HG02973 (cell line): Measurements from ENCODE around the gene HOXA13.

ENCODE experiments used
- ATAC-seq: cut with Tn5 transposase; IDR thresholded peaks from one replicate; pipeline ENCODE4 v1.9.1; 2021; ENCODE audit warnings: moderate library complexity; ENCODE audit not compliant: unreplicated experiment

Gene HOXA13

DNA sequence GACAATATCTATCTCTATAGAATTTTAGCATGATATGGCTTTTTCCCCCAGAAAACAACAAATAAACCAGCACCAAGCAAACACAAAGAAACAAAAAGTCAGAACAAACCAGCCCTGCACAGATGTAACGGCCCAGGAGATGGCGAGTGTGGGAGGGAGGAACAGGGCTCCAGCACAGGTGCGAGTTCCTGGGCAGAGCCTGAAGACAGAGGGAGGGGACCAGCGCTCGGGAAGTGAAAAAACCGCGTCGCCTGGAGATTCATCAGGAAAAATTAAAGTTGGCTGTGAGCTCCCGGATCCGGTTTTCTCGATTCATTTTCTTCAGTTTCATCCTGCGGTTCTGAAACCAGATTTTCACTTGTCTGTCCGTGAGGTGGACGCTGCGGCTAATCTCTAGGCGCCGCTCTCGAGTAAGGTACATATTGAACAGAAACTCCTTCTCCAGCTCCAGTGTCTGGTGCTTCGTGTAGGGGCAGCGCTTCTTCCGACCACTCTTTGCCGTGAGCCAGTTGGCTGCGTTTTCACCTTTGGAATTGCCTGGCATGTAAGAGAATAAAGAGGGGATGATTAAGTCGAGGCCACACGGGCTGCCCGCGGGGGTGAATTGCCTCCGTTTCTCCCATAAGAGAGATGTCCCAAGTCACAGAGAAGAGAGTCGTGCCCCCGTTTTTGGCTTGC lies 28.1 kb downstream of the HOXA13 start:
- no peak for ATAC-seq

- ATAC-seq: no peak
These were observed 28.6 kb downstream of the HOXA13 start for GRCh38 chr7:27171325-27171636.

- no peak for ATAC-seq
These were observed 29.2 kb downstream of the HOXA13 start for GRCh38 chr7:27170426-27171324.

DNA sequence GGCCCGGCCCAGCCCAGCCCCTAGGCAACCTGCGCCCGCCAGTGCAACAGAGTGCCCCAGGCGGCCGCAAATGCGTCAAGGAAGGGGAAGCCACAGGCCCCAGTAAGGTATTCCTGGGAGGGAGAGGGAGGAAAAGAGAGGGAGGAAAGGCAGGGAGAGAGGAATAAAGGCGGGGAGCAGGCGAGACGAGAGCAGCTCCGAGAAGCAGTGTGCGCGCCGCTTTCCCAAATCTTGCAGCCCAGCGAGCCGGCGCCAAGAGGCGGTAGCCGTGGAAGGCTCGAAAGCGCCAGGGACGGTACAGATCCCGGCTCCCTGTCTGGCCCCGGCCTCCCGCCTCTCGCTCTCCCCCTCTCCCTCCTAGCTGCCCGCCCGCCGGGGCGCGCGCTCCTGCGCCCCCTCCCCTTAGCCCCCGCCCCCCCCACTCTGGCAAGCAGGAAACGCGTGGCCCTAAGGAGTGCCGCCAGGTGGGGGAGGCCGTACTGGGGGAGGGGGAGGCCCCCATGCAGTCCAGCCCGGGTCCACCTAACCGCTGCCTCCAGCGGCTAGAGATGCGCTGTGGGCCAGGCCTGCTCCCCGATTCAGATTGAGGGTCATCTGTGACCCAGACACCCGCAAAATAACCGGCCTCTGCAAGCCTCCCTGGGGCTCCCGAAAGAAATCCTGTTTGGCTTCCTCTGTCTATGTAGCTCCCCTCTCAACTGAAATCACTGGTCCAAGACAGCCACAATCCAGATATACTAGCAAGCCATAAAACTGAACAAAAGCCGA lies 30.0 kb downstream of the HOXA13 start:
- no peak for ATAC-seq

GRCh38 chr7:27168265-27168947 lies 31.5 kb downstream of the HOXA13 start:
- no peak for ATAC-seq

DNA sequence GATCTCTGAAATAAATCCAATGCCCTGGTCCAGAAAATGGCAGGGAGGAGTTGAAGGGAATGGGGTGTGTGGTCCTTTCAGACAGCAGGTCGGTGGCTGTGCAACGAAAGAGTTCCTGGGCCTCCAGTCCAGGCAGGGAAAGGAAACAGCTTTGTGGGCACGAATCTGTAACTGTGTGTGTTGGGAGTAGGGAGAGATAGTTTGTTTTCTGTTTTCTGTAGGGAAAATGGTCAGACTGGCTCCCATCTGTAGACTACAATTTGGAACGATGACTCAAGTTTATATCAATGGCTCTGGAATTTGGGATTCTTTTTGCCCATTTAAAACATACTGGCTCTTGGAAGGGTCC lies 32.0 kb downstream of the HOXA13 start:
- no peak for ATAC-seq

GRCh38 chr7:27166531-27167505 lies 33.1 kb downstream of the HOXA13 start:
- ATAC-seq: no peak

DNA sequence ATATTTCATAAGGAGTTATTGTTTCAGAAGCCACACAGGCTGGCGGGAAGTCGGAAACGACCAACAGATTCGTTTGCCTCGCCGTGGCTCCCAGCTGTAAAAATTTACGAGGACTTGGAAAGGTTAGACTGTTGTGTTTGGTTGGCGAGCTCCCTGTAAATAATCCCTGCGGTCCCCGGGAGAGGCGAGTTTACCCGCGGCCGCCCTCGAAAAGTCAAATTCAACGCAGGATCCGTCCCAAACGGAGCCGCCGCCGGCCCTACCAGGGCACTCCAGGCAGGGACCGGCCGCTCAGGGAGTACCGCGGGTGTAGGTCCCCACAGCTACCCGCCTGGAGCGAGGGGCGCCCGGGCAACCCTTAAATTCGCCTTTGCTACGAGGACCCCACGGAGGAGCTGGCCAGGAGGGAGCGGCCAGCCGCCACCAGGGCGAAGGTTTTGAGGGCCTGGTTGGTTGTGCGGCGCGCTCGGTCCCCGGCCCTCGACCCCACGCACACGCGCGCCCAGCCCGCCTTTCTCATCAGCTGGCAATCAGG lies 33.8 kb downstream of the HOXA13 start:
- no peak for ATAC-seq

GRCh38 chr7:27165089-27165995 lies 34.5 kb downstream of the HOXA13 start, which contains the start of gene HOXA9:
Gene HOXA9, minus strand, starts transcription at chr7:27165537. Its CDS starts 80 bp downstream, at chr7:27165457.
- ATAC-seq: no peak

DNA sequence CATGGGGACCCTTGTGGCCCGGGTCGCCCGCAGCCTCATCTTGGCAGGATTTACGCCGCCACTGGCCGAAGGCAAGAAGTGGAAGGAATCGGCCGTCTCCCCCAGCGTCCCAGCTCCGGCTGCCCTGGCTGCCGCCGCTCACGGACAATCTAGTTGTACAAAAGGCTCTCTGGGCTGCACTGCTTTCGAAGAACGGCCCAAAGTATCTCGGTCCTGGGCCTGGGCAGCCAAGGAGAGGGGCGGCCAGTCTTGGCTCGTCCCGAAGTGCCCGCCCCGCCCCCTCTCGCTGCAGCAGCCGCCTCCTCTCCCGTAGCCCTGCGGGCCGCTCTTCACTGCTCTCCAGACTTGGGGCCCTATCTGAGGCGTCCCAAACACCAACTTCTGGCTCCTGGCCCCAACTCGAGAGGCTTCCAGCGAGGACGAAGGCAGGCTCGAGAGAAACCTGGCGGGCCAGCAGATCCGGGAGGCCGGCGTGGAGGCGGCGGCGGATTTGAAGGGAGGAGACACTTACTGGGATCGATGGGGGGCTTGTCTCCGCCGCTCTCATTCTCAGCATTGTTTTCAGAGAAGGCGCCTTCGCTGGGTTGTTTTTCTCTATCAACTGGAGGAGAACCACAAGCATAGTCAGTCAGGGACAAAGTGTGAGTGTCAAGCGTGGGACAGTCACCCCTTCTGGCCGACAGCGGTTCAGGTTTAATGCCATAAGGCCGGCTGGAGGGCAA lies 35.4 kb downstream of the HOXA13 start:
- no peak for ATAC-seq

DNA sequence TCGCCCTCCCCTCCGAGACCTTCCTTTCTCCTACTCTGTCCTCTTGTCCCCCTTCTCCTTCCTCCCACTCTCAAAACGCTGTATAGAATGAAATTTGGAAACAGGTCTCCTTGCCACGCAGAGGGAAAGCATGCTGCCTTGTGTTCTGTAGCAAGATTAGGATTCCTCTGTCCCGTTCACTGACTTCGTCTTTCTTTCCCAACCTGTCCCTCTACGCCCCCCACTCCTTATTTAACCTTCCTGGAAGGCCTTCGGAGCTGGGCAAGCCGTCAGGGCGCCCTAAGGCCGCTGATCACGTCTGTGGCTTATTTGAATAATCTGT lies 35.9 kb downstream of the HOXA13 start:
- no peak for ATAC-seq

DNA sequence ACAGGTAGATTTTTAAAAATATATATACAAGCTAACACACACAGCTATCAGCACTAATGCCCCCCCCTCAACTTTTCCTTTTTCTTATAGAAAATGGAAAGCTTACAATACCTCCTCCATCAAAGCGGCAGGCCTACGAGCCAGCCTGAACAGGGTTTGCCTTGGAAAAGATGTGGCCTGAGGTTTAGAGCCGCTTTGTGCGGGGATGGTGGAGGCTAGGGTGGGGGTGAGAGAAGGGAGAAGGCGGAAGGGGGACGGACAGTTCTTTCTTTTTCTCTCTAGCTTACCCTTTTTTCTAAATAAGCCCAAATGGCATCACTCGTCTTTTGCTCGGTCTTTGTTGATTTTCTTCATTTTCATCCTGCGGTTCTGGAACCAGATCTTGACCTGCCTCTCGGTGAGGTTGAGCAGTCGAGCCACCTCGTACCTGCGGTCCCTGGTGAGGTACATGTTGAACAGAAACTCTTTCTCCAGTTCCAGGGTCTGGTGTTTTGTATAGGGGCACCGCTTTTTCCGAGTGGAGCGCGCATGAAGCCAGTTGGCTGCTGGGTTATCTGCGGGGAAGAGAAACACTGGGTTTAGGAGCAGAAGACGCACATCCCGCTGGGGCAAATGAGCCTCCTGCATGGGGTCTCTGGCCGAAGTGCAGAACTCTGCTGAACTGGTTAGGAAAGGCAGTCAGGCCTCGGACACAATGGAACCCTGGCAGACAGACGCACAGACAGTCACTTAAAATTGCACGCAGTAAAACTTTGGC lies 36.4 kb downstream of the HOXA13 start:
- ATAC-seq: no peak

GRCh38 chr7:27162561-27163287 lies 37.2 kb downstream of the HOXA13 start:
- ATAC-seq: no peak

- no peak for ATAC-seq
These were observed 38.0 kb downstream of the HOXA13 start for GRCh38 chr7:27161721-27162560.

- ATAC-seq: no peak
These were observed 38.6 kb downstream of the HOXA13 start for GRCh38 chr7:27161214-27161720.
